NCI-H1694 (cell line): ENCODE results near the gene ARFGAP1.
"Not testable (repeated sequence)": the region's sequence is repeated elsewhere in the genome, so short reads cannot be mapped to it uniquely, and the experiment has no call there.

Source experiments
- DNase-seq: peaks from one replicate; lab custom pipeline; 2025; lab: John Stamatoyannopoulos, UW

Gene ARFGAP1

GRCh38 chr20:63334356-63334755 is 61.7 kb downstream of the ARFGAP1 start:
- DNase-seq: no peak

- DNase-seq: not testable (repeated sequence)
These were observed 62.4 kb downstream of the ARFGAP1 start for GRCh38 chr20:63335060-63335459.

GRCh38 chr20:63335711-63336110 is 63.1 kb downstream of the ARFGAP1 start:
- no peak for DNase-seq

- DNase-seq: no peak
These were observed 63.7 kb downstream of the ARFGAP1 start for GRCh38 chr20:63336232-63336752.

- DNase-seq: no peak
These were observed 65.3 kb downstream of the ARFGAP1 start for GRCh38 chr20:63337786-63338420.
